ENCODE measurements around the gene ATXN1. TPM values are rescaled to one million over a fixed set of nuclear protein-coding genes. Genes with fewer than 3 reads are reported as not detected.

ATXN1 gene
- total RNA-seq: 48.7 TPM

DNA sequence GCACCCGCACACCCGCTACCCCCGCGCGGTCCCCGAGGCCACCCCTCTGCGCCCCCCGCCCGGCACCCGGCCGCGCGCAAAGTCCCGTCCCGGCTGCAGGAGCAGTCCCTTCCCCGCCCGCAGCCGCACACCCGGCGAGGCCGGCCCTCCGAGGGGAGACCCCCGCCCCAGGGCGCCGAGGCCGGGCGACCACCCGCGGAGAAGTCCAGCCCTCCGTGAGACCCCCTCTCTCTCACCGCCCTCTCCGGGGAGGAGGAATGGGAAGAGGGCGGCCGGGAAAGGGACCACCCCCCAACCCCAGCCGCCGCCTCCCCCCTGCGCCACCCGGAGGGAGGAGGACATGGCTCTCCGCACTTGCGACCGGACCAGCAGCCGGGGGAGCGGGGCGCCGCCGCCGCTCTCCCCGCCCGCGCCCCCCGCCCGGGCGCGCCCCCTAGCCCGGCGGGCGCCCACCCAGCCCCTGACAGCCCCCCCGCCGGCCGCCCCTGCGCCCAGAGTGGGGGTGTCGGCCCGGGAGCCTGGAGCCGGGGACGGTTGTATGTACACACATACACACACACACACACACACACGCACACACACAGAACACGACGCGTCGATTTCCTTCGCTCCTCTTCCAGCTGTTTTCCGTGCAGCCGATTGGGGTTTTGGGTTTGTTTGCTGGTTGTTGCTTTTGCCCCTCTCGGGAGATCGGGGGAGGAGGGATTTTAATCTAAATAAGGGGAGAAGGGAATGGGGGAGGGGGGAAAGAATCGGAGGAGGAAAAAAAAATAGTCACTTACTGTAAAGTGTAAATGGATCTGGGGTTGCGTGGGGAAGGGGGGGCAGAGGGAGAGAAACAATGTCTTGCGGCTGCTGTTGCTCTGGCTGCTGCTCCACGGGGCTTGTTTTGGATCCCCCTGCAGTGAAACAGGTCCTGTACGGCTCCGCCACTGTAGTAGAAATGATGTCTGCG is at the start of gene ATXN1:
Gene ATXN1, minus strand, starts transcription at position 945 of the 955 bp plus-strand sequence.

All from metanephros (tissue), 1 donor.